Measurements from ENCODE around the gene LHPP. TPM values are rescaled to one million over a fixed set of nuclear protein-coding genes. Genes with fewer than 3 reads are reported as not detected.

Gene LHPP
- total RNA-seq, 1 donor from 2014 or later = 4.2 TPM

DNA sequence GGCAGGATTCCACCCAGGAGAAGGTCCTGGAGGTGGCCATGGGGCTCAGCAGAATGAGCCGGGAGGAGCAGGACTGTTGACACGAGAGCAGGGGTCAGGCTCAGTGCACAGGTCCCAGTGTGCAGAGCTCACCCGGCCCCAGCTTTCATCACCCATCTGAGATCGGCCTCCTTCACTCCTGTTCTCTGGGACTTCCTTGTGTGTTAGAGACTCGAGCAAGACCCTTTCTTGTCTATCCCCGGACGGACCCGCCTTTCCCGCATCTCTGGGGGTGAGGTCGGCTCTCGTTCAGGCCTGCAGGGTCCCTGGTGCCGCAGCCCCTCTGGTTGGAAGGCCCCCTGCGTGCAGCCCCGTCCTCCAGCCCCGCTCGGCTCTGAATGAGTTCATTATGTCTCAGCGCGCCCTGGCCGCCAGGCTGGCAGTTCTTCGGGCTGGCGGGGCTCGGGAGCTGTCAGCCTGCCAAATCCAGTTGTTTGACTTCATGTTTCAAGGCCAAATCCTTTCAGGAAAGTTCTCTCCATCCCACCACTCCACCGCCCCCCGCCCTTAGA is 127.9 kb downstream of the LHPP start:
- no peak overlapping the region for H3K4me3 Mint-ChIP-seq (ENCODE audit: unreplicated experiment)
- no peaks in the 10 kb centered on the region for H3K36me3 Mint-ChIP-seq (ENCODE audit: low read depth, unreplicated experiment)
- peaks cover 13% of the 10 kb centered on the region for H3K27me3 Mint-ChIP-seq (ENCODE audit: unreplicated experiment)
- peaks cover 6% of the 10 kb centered on the region for H3K9me3 Mint-ChIP-seq (ENCODE audit: unreplicated experiment)
- no peak for TF ChIP-seq CTCF (IDR thresholded peaks at IDR 0.05; ENCODE audit: unreplicated experiment)
- no peak for DNase-seq (ENCODE audit: low spot score)
- peak overlapping the region; percentile 67 for H3K27ac Mint-ChIP-seq (ENCODE audit: unreplicated experiment)
- H3K4me1 Mint-ChIP-seq (ENCODE audit: unreplicated experiment) = peaks cover 27% of the 10 kb centered on the region

DNA sequence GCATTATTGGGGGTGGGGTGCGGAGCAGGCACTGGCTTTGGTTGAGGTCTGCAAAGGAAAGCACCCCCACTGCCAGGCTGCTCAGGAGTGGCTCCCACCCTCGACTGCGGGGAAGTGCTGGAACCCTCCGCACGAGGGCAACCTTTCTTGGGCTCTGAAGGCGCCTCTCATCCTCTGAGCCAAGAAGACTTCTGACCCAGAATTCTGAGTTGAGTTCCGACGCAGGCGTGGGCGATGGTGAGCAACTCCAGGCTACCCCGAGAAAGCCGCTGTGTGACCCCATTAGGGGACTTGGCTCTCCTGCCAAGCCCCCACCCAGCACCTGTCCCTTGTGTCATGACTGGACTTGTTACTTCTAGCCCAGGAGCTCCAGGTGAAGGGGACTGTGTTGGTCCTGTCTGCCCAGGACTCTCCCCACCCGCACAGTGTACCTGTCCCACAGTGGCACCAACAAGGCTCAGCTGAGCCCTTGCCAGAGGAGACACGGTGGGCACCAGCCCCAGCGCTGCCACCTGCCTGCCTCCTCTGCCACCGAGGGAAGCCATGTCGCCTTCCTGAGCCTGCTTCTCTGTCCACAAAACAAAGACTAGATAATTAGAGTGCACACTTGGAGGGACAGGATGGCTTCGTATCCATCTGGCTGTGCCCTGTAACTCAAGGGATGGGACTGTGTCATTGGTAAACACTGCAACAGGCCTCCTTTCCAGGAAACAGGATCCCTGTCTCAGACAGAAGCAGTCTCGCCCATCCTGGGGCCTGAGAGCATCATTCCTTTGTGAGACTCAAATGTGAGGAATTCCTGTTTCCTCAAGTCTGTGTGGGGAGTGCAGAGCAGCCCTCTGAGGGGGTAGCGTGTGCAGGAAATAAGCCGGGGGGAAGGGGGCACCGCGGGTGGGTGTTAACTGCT is 128.8 kb downstream of the LHPP start:
- Mint-ChIP-seq H3K27me3 (ENCODE audit: unreplicated experiment) (peaks cover 13% of the 10 kb centered on the region), H3K27ac (ENCODE audit: unreplicated experiment) (peak overlapping the region; percentile 93), H3K36me3 (ENCODE audit: low read depth, unreplicated experiment) (no peaks in the 10 kb centered on the region), H3K4me1 (ENCODE audit: unreplicated experiment) (peaks cover 27% of the 10 kb centered on the region), H3K9me3 (ENCODE audit: unreplicated experiment) (peaks cover 6% of the 10 kb centered on the region), H3K4me3 (ENCODE audit: unreplicated experiment) (peak overlapping the region; percentile 34)
- no peak for TF ChIP-seq CTCF (IDR thresholded peaks at IDR 0.05; ENCODE audit: unreplicated experiment)
- no peak for DNase-seq (ENCODE audit: low spot score)

DNA sequence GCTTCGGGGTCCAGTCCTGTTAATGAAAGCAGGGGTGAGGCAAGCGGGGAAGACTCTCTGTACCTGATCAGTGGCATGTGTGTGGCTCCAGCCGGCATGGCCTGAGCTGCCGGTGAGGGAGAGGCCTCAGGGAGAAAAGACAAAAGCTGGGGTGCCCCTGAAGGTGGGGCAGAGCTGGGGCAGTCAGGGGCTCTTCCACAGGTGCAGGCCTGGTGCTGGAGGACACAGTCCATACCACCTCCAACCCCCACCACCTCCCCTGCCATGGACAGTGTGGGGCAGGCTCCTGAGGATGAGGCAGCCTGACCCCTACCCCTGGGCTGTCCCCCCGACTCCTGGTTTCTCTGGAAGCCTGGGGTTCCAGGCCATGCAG is 129.5 kb downstream of the LHPP start:
- Mint-ChIP-seq H3K27me3 (ENCODE audit: unreplicated experiment) (peaks cover 13% of the 10 kb centered on the region), H3K27ac (ENCODE audit: unreplicated experiment) (peak overlapping the region; percentile 93), H3K4me1 (ENCODE audit: unreplicated experiment) (peaks cover 27% of the 10 kb centered on the region), H3K4me3 (ENCODE audit: unreplicated experiment) (peak overlapping the region; percentile 34), H3K9me3 (ENCODE audit: unreplicated experiment) (peaks cover 6% of the 10 kb centered on the region), H3K36me3 (ENCODE audit: low read depth, unreplicated experiment) (no peaks in the 10 kb centered on the region)
- no peak for TF ChIP-seq CTCF (IDR thresholded peaks at IDR 0.05; ENCODE audit: unreplicated experiment)
- no peak for DNase-seq (ENCODE audit: low spot score)

- peaks cover 27% of the 10 kb centered on the region for H3K4me1 Mint-ChIP-seq (ENCODE audit: unreplicated experiment)
- peaks cover 14% of the 10 kb centered on the region for H3K27me3 Mint-ChIP-seq (ENCODE audit: unreplicated experiment)
- peaks cover 6% of the 10 kb centered on the region for H3K9me3 Mint-ChIP-seq (ENCODE audit: unreplicated experiment)
- DNase-seq (ENCODE audit: low spot score) = no peak
- H3K36me3 Mint-ChIP-seq (ENCODE audit: low read depth, unreplicated experiment) = no peaks in the 10 kb centered on the region
- H3K4me3 Mint-ChIP-seq (ENCODE audit: unreplicated experiment) = no peak overlapping the region
- H3K27ac Mint-ChIP-seq (ENCODE audit: unreplicated experiment) = peak overlapping the region; percentile 83
- TF ChIP-seq CTCF (IDR thresholded peaks at IDR 0.05; ENCODE audit: unreplicated experiment) = no peak
These were observed 130.5 kb downstream of the LHPP start for GRCh38 chr10:124592101-124592500.

Measured in endothelial cell (in vitro differentiated cells).